ENCODE results near the gene GPX5.
"Not testable (repeated sequence)": the region's sequence is repeated elsewhere in the genome, so short reads cannot be mapped to it uniquely, and the experiment has no call there.

GPX5 gene

GRCh38 chr6:28517964-28518363, 7.7 kb upstream of the GPX5 start:
- no peak for DNase-seq

- DNase-seq: no peak
These were observed 3.0 kb upstream of the GPX5 start for GRCh38 chr6:28522594-28523240.

GRCh38 chr6:28523241-28523622, 2.4 kb upstream of the GPX5 start:
- no peak for DNase-seq

GRCh38 chr6:28530777-28531176, 5.1 kb downstream of the GPX5 start:
- no peak for DNase-seq

GRCh38 chr6:28531479-28532128, 5.9 kb downstream of the GPX5 start:
- DNase-seq: no peak

GRCh38 chr6:28534306-28534705, 8.6 kb downstream of the GPX5 start:
- no peak for DNase-seq

- no peak for DNase-seq
These were observed 9.2 kb downstream of the GPX5 start for GRCh38 chr6:28534875-28535274.

GRCh38 chr6:28537065-28537464, 11.4 kb downstream of the GPX5 start:
- no peak for DNase-seq

GRCh38 chr6:28537509-28538140, 11.9 kb downstream of the GPX5 start:
- DNase-seq: no peak

GRCh38 chr6:28541996-28542395, 16.3 kb downstream of the GPX5 start:
- no peak for DNase-seq

- DNase-seq: no peak
These were observed 17.0 kb downstream of the GPX5 start for GRCh38 chr6:28542440-28543296.

- no peak for DNase-seq
These were observed 18.2 kb downstream of the GPX5 start for GRCh38 chr6:28543651-28544610.

GRCh38 chr6:28545955-28546354, 20.3 kb downstream of the GPX5 start:
- DNase-seq: no peak

- DNase-seq: not testable (repeated sequence)
These were observed 21.3 kb downstream of the GPX5 start for GRCh38 chr6:28547003-28547402.

GRCh38 chr6:28551891-28552666, 26.4 kb downstream of the GPX5 start:
- DNase-seq: no peak

- no peak for DNase-seq
These were observed 27.8 kb downstream of the GPX5 start for GRCh38 chr6:28553384-28553985.

GRCh38 chr6:28553986-28554881, 28.6 kb downstream of the GPX5 start:
- DNase-seq: no peak

GRCh38 chr6:28555136-28555535, 29.5 kb downstream of the GPX5 start:
- DNase-seq: no peak

- no peak for DNase-seq
These were observed 32.9 kb downstream of the GPX5 start for GRCh38 chr6:28558629-28559028.
